ENCODE data around the gene ALKAL2.

ALKAL2 gene

GRCh38 chr2:289362-290089, 1.6 kb upstream of the ALKAL2 start:
- peak; percentile 34 to 38 for DNase-seq

- DNase-seq, result no peak
Observed at GRCh38 chr2:288758-289361, 969 bp upstream of the ALKAL2 start.

- peak in 1 of 2 experiments; percentile 45 for DNase-seq
Observed at GRCh38 chr2:287471-287885, 413 bp downstream of the ALKAL2 start.

DNA sequence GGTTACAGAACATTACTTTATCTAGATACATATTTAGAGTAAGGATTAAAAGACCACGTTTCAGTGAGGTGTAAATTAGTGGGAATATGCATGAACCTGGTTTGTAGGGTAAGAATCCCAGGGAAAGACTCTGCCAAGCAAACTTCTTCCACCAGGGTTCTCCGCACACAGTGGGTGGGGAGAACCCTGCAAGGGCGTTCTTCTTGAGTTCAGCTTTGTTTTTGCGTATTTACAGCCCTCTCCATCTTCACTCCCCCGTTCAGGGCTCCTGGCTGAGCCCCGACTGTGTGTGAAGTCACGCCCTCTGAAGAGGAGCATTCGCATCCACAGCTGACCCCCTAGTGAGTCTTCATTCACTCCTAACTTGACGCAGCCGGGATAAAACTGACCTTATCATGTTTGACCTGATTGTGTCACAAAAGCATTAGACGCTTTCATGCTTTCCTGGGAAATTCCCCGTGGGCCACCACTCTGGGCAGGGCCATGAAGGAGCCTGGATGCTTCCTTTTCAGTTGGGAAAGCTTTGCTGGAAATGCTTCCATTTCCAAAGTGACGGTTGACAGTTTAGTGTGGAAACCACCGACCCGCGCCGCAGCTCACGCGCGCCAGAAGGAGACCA, 1.0 kb downstream of the ALKAL2 start:
- no peak for DNase-seq

DNA sequence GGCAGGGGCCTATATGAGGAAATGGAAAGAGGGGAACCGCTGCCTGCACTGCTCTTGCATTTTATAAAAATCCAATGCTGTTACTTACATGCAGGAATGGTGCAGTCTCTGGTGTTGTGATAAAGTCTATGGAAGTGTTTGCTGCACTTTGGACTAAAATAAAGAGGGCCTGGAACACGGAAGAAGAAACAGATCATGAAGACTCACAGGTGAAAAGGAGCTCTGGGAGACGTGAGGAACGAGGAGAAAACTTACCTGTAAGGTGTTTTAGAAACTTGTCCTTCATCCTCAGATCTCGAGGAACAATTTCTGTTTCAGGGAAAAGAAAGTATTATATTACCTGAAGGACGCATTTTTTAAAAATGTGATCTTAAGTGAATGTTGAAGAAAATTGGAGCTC, 1.9 kb downstream of the ALKAL2 start:
- no peak for DNase-seq

- DNase-seq, result no peak
Observed at GRCh38 chr2:285531-285930, 2.4 kb downstream of the ALKAL2 start.

- DNase-seq, result no peak
Observed at GRCh38 chr2:284896-285492, 2.9 kb downstream of the ALKAL2 start.

- no peak for DNase-seq
Observed at GRCh38 chr2:283996-284794, 3.7 kb downstream of the ALKAL2 start.

DNA sequence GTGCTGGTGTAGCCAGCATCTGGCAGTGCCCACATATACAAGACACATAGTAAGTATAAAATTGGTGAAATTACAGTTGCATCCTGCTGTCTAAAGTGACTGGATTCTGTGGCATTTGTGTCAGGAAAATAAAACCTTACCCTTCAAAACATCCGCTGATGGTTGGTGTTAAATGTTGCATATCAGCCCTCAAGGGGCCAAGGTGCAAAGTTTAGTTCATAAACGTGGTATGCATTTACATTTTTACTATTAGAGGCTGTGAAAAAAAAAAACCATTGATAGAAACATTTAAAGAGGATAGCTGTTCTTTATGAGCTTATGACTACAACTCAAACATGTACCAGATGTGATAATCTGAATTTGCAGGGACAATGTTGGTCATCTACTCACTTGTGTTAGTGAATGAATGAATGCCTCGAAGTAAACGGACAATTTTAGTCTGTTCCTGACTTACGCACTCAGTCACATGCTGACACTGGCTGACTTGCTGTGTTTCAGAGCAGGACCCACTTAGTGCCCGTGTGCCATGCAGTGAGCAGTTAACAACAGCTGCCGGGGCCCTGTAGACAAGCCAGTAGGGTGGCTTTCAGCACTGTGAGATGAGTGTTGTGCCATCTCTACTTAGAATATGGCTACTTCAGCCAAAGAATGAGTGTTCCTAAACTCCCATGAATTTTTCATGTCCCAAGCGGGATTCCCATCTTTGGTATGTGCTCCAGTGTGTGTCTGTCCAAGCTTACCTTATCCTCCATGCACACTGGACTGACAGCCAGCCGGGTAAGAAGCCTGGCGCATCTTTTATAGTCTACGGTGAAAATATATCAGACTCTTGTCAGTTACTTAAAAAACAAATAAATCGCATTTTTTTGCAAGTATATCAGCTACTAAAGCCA, 5.3 kb downstream of the ALKAL2 start:
- no peak for DNase-seq

- no peak for DNase-seq
Observed at GRCh38 chr2:281381-281780, 6.5 kb downstream of the ALKAL2 start.

DNA sequence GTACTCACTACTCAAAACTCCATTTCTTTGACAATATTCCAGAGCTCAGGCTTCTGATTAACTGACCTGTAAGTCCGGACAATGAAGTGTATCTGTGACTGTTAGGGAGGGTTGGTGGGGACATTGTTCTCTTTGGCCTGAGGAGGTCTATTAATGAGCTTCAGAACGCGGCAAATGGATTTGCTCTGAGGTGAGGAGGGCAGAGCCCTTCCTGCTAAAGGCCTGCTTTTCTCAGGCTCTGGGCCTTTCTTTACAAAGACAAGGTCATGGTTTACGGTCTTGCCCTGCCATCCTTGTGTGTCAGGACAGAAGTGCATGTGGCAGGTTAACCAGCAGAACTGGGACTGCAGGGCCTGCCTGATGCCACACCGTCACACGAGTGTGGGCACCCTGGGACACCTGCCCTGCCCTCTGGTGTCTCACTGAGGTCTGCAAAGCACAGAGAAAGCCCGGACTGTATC, 7.2 kb downstream of the ALKAL2 start:
- DNase-seq, result no peak

DNA sequence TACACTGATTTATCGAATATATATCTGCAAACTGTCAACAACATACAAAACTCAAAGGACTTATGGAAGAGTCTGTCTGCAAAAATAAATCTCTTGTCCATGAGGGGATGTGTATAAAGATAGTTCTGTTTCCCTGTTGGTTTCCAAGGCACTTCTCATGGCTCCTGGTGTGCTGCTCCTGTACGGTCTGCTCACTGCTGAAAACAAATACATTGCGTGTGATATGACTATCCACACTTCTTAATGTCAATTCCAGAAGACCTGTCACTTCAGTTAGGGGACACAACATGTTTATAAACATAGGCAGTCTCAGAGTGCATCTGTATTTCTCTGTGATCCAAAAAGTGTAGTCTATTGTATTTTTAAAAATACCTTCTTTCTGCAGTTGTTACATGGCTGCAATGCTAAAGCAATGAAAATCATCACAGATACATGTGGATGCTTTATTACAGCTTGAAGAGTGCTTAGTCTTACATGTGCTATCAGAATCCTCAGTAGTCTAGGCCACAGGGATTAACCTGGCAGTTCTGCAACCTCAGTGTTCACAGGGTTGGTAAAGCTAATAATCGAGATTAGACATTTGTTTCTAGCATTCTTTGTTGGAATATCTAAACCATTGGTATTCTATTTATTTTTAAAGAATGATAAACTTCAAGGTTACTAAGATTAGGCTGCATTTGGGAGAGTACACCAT, 7.8 kb downstream of the ALKAL2 start:
- no peak for DNase-seq

DNA sequence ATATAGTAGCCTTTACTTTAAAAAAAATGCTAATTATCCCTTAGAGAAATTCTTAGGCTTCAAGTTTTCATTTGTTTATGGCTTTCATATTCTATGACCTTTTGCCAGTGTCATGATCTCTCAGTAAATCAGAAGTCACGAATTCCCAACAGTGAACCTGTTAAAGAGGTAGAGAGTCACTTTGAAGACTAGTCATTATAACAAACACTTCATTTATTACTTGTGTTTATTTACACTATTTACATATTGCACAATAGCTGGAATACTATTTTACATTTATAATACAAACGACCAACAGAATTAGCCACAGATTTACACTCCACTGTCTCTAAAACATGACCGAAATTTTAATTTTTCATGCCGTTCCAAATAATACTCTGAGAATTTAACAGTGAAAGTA, 8.5 kb downstream of the ALKAL2 start:
- no peak for DNase-seq

DNA sequence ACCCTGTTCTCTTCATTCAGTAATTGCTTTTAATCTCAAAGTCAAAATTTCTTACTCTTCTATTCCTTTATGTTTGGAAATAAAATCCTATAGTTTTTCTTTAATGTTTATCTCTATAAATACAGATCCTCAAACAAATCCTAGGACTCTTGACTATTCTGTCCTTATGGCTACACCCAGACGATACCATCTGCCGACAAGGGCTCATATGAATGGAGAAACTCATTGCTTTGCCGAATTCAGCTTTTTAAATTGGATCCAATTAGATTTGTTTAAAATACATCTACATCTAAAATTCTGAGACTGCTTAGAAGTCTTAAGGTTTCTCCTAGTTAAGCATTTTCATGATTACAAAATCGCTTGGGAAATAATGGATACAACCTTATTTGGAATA, 9.0 kb downstream of the ALKAL2 start:
- no peak for DNase-seq

DNA sequence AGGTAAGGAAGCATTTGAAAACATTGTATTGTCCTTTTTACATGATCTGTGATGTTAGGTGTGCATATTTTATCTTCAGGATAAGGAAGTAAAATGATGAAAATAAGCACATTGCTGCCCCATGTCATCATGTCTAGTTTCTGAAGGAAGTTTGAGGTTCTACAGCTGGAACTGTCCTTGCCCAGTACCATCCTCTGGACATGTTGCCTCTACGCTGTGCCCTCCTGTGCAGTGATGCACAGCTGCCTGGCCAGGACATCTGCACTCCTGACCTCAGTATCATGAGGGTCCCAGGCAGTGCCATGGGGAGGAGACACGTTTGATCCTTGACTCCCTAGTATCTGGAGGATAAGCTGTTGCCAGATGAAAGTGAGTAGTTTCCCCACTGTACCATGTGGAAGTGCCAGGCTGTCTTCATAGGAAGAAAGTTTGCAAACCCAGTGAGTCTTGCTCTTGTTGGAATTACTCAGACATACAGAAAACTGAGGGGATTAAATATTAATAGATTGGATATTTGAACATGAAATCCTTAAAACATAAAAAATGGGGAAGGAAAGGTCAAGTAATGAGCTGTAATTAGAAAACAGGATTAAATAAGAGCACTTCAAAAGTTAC, 9.5 kb downstream of the ALKAL2 start:
- no peak for DNase-seq

GRCh38 chr2:275466-275865, 12.4 kb downstream of the ALKAL2 start:
- no peak for DNase-seq

- DNase-seq, result no peak
Observed at GRCh38 chr2:274503-274902, 13.4 kb downstream of the ALKAL2 start.

- no peak for DNase-seq
Observed at GRCh38 chr2:273333-273732, 14.6 kb downstream of the ALKAL2 start.

GRCh38 chr2:271917-272316, 16.0 kb downstream of the ALKAL2 start:
- no peak for DNase-seq

DNA sequence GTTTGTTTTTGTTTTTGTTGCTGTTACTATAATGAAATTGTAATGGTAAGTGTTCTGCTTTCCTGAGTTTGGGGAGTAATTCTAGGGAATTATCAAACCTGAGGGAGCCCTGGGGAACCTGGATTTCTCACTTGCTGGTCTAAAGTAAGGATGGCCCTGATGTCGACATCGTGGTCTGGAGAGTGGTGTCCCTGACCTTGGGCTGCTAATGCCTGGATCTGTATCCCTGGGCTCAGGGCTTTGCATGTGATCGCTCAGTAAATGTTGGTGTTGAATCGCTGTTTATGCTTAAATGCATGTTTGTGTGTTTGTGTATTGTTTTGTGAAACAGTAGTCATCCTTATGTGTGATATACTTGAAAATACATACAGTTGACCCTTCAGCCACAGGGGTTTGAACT, 17.0 kb downstream of the ALKAL2 start:
- DNase-seq, result no peak

Data from activated T-cell treated with anti-CD3 and anti-CD28 coated beads, Interleukin-2, amount 50 U/mL, for 48 hours (primary cell).